ENCODE measurements around the gene CACNA1H. TPM values are rescaled to one million over a fixed set of nuclear protein-coding genes. Genes with fewer than 3 reads are reported as not detected.

CACNA1H gene
- total RNA-seq, 1 donor from 2014 or later: 2.5 TPM

GRCh38 chr16:1215574-1216295 lies 62.8 kb downstream of the CACNA1H start:
- DNase-seq: no peak
- peaks cover 18% of the 10 kb centered on the region for H3K27me3 ChIP-seq (ENCODE audit: low read depth)
- intact Hi-C loops (cut with micrococcal nuclease): no loop called here
- H3K9me3 ChIP-seq (replicated peaks): no peaks in the 10 kb centered on the region
- no peaks in the 10 kb centered on the region for H3K4me1 ChIP-seq
- no peak overlapping the region for H3K4me3 ChIP-seq
- no peak overlapping the region for H3K27ac ChIP-seq (replicated peaks)
- no peaks in the 10 kb centered on the region for H3K36me3 ChIP-seq
- TF ChIP-seq CTCF (IDR thresholded peaks at IDR 0.05; ENCODE audit: borderline replicate concordance): no peak

GRCh38 chr16:1216296-1216619 lies 63.4 kb downstream of the CACNA1H start:
- DNase-seq: no peak
- Histone ChIP-seq H3K27ac (replicated peaks) (no peak overlapping the region), H3K4me3 (no peak overlapping the region), H3K27me3 (ENCODE audit: low read depth) (peaks cover 15% of the 10 kb centered on the region), H3K9me3 (replicated peaks) (no peaks in the 10 kb centered on the region), H3K36me3 (no peaks in the 10 kb centered on the region), H3K4me1 (no peaks in the 10 kb centered on the region)
- intact Hi-C loops (cut with micrococcal nuclease): no loop called here
- no peak for TF ChIP-seq CTCF (IDR thresholded peaks at IDR 0.05; ENCODE audit: borderline replicate concordance)

- Histone ChIP-seq H3K4me3 (no peak overlapping the region), H3K36me3 (no peaks in the 10 kb centered on the region), H3K27me3 (ENCODE audit: low read depth) (peaks cover 15% of the 10 kb centered on the region), H3K9me3 (replicated peaks) (no peaks in the 10 kb centered on the region), H3K27ac (replicated peaks) (no peak overlapping the region), H3K4me1 (no peaks in the 10 kb centered on the region)
- intact Hi-C loops (cut with micrococcal nuclease): no loop called here
- TF ChIP-seq CTCF (IDR thresholded peaks at IDR 0.05; ENCODE audit: borderline replicate concordance): no peak
- no peak for DNase-seq
Measured at GRCh38 chr16:1216681-1217400, 63.9 kb downstream of the CACNA1H start.

- Histone ChIP-seq H3K4me3 (no peak overlapping the region), H3K4me1 (no peaks in the 10 kb centered on the region), H3K27ac (replicated peaks) (no peak overlapping the region), H3K36me3 (no peaks in the 10 kb centered on the region), H3K27me3 (ENCODE audit: low read depth) (peaks cover 15% of the 10 kb centered on the region), H3K9me3 (replicated peaks) (no peaks in the 10 kb centered on the region)
- intact Hi-C loops (cut with micrococcal nuclease): no loop called here
- no peak for TF ChIP-seq CTCF (IDR thresholded peaks at IDR 0.05; ENCODE audit: borderline replicate concordance)
- no peak for DNase-seq
Measured at GRCh38 chr16:1217526-1217925, 64.6 kb downstream of the CACNA1H start.

GRCh38 chr16:1218061-1218929 lies 65.4 kb downstream of the CACNA1H start:
- Histone ChIP-seq H3K4me3 (no peak overlapping the region), H3K27ac (replicated peaks) (no peak overlapping the region), H3K27me3 (ENCODE audit: low read depth) (peaks cover 15% of the 10 kb centered on the region), H3K36me3 (no peaks in the 10 kb centered on the region), H3K9me3 (replicated peaks) (no peaks in the 10 kb centered on the region), H3K4me1 (no peaks in the 10 kb centered on the region)
- intact Hi-C loops (cut with micrococcal nuclease): no loop called here
- DNase-seq: no peak
- TF ChIP-seq CTCF (IDR thresholded peaks at IDR 0.05; ENCODE audit: borderline replicate concordance): no peak
